ENCODE results near the gene LPXN. TPM values are rescaled to one million over a fixed set of nuclear protein-coding genes. Genes with fewer than 3 reads are reported as not detected.

LPXN gene
- total and polyA plus RNA-seq, 12 donors, result 1.8 to 13.9 (median 4.7) TPM

- ATAC-seq (no peak), DNase-seq (no peak)
- Histone ChIP-seq H3K27me3 (no peaks in the 10 kb centered on the region), H3K27ac (no peak overlapping the region), H3K36me3 (peaks cover 0 to 80% (median 23%) of the 10 kb centered on the region in 9 donors), H3K9me3 (no peaks in the 10 kb centered on the region), H3K4me3 (no peak overlapping the region), H3K4me1 (no peaks in the 10 kb centered on the region)
- TF ChIP-seq CTCF (IDR thresholded peaks at IDR 0.05), result no peak
- intact Hi-C loops (cut with DNase I), result loop anchor here in 1 of 10 donors (10.0 kb wide), 1 partner anchor 234 kb away; no protein-coding TSS in a partner anchor
- 45 to 88% methylated on average over 2 of the region's 2 CpGs for WGBS, 2 donors
These were observed 14.8 kb downstream of the LPXN start for GRCh38 chr11:58560842-58561241.

GRCh38 chr11:58549644-58550043 is 26.0 kb downstream of the LPXN start:
- ATAC-seq (peak in 7 of 8 donors; percentile 69 to 95 (median 90)), DNase-seq (peak in 1 of 2 donors; percentile 32)
- H3K36me3 ChIP-seq, result peaks cover 0 to 100% (median 59%) of the 10 kb centered on the region in 9 donors
- H3K27ac ChIP-seq, result no peak overlapping the region
- TF ChIP-seq CTCF (IDR thresholded peaks at IDR 0.05), result no peak
- intact Hi-C loops (cut with DNase I), result no loop called here
- no peak overlapping the region for H3K4me3 ChIP-seq
- 56 to 67% methylated on average over 7 of the region's 7 CpGs for WGBS, 2 donors
- peaks cover 0 to 6% (median 0%) of the 10 kb centered on the region in 9 donors for H3K4me1 ChIP-seq
- H3K27me3 ChIP-seq, result no peaks in the 10 kb centered on the region
- H3K9me3 ChIP-seq, result peaks cover 0 to 6% (median 0%) of the 10 kb centered on the region in 11 donors

GRCh38 chr11:58546841-58547240 is 28.8 kb downstream of the LPXN start:
- no peak overlapping the region for H3K4me3 ChIP-seq

GRCh38 chr11:58531865-58532341 is 43.8 kb downstream of the LPXN start:
- Histone ChIP-seq H3K27me3 (no peaks in the 10 kb centered on the region), H3K36me3 (peaks cover 0 to 75% (median 35%) of the 10 kb centered on the region in 9 donors), H3K27ac (no peak overlapping the region), H3K4me1 (peaks cover 0 to 5% (median 0%) of the 10 kb centered on the region in 9 donors), H3K4me3 (no peak overlapping the region), H3K9me3 (peaks cover 0 to 9% (median 0%) of the 10 kb centered on the region in 11 donors)
- intact Hi-C loops (cut with DNase I), result no loop called here
- WGBS, 2 donors, result 94 to 97% methylated on average over 25 of the region's 25 CpGs
- TF ChIP-seq CTCF (IDR thresholded peaks at IDR 0.05), result no peak
- ATAC-seq (peak in 1 of 8 donors; percentile 57), DNase-seq (no peak)

More at GRCh38 chr11:58546841-58547240, 28.8 kb downstream of the LPXN start:
- DNase-seq (no peak), ATAC-seq (no peak)
- peaks cover 0 to 6% (median 0%) of the 10 kb centered on the region in 9 donors for H3K4me1 ChIP-seq
- peaks cover 0 to 96% (median 48%) of the 10 kb centered on the region in 9 donors for H3K36me3 ChIP-seq
- TF ChIP-seq CTCF (IDR thresholded peaks at IDR 0.05), result no peak
- WGBS, 2 donors, result 67 to 68% methylated on average over 1 of the region's 1 CpG
- peaks cover 0 to 6% (median 0%) of the 10 kb centered on the region in 11 donors for H3K9me3 ChIP-seq
- H3K27ac ChIP-seq, result no peak overlapping the region
- no peaks in the 10 kb centered on the region for H3K27me3 ChIP-seq
- intact Hi-C loops (cut with DNase I), result no loop called here

Data from heart right ventricle (tissue), 16 donors.